ENCODE results near the gene ARID3A.

ARID3A gene

GRCh38 chr19:990746-991145 is 64.9 kb downstream of the ARID3A start:
- no peak for DNase-seq

GRCh38 chr19:991174-991931 is 65.5 kb downstream of the ARID3A start:
- DNase-seq = peak; percentile 87

DNA sequence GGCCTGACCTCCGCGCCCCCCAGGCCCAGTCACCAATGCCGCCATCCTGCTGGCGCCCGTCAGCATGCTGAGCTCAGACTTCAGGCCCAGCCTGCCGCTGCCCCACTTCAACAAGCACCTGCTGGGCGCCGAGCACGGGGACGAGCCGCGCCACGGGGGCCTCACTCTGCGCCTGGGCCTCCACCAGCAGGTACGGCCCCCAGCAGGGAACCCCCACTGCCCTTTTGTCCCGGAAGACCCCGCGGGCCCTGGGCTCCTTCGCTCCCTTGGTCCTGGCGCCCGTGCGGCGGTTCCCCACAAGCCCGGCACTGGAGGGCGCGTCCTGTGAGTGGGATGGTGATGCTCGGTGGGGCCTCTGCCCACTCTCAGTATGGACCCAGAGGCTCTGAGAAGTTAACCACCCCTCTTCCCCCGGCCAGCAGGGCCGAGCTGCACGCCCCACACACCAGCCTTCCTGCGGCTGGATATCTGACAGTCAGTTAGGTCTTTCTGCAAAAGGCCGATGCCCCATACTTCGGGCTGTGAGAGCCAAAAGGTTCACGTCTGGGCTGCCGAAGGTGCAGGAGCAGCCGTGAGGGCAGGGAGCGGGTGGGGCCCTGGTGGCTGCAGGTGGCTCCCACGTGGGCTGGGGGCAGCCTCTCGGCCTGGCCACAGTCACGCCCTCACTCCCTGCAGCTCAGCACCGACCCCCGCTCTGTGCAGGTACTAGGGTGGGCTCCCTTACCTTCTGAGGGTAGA is 66.3 kb downstream of the ARID3A start:
- no peak for DNase-seq

- no peak for DNase-seq
Observed at GRCh38 chr19:992670-993055, 66.8 kb downstream of the ARID3A start.

DNA sequence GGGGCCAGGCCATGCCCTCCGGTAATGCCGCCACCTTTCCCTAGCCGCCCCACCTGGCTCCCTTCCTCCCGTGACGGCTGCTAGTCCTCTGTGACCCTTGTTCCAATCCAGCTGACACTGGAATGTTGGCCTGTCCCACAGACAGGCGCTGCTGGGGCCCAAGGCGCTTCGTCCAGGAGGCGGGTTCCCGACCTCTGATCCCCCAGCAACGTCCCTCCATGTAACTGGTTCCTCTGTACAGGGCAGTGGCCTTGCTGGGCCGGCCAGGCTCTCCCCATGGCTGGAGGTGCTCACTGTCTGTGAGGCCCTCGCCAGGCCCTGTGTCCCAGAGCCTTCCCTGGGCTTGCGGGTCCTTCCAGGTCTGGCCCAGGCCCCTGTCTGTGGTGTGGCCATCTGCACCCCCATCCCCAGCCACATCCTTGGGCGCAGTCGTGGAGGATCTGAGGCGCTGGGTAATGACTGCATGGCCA is 67.6 kb downstream of the ARID3A start:
- no peak for DNase-seq

DNA sequence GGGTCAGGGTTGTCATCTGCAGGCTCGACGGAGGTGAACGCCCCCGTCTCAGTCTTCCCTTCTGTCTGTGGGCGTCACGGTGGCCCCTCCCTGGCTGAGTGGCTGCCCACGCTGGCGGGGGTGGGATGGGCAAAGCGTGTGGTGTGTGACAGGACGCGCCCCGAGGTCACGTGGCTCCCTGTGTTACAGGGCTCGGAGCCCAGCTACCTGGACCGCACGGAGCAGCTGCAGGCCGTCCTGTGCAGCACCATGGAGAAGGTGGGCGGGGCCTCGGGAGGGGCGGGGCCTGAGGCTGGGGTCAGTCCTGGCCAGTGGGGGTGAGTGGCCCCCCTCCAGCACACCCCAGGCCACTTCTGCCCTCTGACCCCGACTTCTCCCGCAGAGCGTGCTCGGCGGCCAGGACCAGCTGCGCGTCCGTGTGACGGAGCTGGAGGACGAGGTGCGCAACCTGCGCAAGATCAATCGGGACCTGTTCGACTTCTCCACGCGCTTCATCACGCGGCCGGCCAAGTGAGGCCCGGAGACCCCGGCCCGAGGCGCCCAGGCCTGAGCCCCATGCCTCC is 68.1 kb downstream of the ARID3A start:
- no peak for DNase-seq

DNA sequence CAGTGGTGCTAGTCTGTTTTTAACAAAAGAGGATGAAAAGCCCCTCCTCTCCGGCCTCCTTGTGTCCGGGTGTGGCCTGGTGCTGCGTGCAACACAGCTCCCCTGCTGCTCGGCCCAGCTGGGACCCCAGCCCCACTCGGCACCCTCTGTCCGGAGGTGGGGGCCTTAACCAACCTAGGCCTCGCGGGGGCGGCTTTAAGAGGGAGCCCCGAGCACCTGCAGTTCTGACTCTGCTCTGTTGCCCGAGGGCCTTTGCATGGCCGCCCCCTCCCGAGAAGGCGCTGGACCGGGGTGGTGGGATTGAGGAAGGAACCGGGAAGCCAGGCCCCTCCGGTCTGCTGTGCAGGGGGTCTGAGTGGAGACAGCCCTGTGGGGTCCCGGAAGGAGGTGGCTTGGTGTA is 68.7 kb downstream of the ARID3A start:
- no peak for DNase-seq

DNA sequence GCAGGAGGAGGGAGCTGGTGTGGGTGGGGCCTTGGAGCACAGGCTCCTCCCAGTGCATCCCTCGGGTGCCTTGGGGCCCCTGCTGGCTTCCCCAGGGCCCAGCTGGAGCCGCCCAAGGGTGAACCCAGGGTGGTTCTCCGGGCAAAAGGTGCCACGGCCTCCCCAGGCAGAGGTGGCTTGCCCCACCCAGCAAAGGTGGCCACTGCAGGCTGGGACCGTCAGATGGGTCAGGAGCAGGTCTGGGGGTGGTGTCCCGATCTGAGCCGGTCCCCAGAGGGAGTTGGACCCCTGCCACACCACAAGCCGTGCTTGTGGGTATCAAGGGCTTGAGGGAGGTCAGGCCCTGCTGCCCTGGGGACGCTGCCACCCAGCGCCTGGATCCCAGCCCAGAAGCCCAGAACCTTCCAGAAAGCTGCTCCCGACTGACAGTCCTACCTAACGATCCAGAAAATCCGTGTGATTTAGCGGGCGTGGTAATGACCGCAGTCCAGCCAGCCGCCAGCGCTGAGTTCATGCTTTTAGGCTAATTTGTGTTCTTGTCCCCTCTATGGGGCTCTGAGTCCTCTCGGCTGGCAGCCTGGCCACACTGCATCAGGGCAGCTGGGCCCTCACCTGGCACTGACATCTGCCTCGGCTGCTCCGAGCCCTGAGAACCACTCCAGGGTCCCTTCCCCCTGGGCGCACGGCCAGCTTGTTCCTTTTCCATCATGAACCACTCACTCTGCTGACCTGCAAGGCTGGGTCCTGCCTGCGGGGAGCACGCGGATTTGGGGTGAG is 69.4 kb downstream of the ARID3A start:
- no peak for DNase-seq

GRCh38 chr19:996051-996838 is 70.4 kb downstream of the ARID3A start:
- peak; percentile 76 for DNase-seq

- no peak for DNase-seq
Observed at GRCh38 chr19:998064-998463, 72.2 kb downstream of the ARID3A start.

DNA sequence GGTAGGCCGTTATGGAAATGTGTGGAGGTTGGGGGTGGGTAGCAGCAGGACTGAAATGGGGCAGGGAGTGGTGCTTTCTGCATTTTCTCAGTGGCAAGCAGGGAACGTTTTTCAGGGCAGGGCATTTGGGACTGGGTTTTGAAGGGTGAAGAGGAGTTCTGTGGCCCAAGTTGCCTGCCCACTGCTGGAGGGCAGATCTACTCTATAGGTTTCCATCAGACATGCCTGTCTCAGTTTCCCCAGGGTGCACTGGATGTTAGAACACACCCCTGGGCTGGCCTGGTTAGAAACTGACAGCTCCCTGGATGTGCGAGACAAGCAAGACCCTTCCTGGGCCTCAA is 73.5 kb downstream of the ARID3A start:
- no peak for DNase-seq

- DNase-seq = peak; percentile 81
Observed at GRCh38 chr19:1000095-1000494, 74.3 kb downstream of the ARID3A start, which contains the start of gene GRIN3B. TSS of gene GRIN3B (plus strand) at chr19:1000419. CDS start at chr19:1000438, 19 bp downstream.

DNA sequence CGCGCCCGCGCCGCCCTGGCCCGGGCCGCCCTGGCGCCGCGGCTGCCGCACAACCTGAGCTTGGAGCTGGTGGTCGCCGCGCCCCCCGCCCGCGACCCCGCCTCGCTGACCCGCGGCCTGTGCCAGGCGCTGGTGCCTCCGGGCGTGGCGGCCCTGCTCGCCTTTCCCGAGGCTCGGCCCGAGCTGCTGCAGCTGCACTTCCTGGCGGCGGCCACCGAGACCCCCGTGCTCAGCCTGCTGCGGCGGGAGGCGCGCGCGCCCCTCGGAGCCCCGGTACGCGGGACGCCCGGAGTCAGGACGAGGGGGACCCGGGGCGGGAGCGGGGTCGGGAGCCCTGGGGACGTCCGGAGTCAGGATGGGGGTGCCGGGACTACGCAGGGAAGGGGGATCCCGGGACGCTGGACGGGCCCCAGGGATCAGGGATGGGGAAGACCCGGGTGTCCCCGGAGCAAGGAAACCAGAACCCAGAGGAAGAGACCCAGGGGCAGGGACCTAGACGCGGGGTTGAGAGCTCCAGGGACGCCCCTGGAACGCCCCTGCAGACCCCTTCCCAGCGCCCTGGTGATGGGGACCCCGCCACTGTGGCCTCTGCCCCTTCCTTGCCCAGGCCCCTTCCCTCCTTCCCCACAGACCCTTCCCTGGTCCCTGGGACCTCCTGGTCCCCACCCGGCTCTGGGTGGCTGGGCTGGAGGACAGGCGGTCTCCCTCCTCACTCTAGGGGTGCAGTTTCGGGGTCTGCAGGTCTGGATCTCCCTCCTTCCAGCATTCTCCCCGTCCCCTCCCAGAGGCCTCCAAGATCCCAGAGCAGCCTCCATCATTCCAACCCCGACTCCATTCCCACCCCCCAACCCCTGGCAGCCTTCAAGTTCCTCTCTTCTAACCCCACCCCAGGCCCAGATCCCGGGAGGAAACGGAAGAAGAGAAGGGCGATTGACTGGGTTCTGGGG is 75.0 kb downstream of the ARID3A start:
- no peak for DNase-seq

- DNase-seq = peak; percentile 89
Observed at GRCh38 chr19:1001538-1002166, 75.8 kb downstream of the ARID3A start.

- no peak for DNase-seq
Observed at GRCh38 chr19:1002600-1002999, 76.8 kb downstream of the ARID3A start.

- no peak for DNase-seq
Observed at GRCh38 chr19:1003283-1003682, 77.4 kb downstream of the ARID3A start.

- no peak for DNase-seq
Observed at GRCh38 chr19:1004204-1004802, 78.5 kb downstream of the ARID3A start.

GRCh38 chr19:1004803-1005664 is 79.2 kb downstream of the ARID3A start:
- no peak for DNase-seq

DNA sequence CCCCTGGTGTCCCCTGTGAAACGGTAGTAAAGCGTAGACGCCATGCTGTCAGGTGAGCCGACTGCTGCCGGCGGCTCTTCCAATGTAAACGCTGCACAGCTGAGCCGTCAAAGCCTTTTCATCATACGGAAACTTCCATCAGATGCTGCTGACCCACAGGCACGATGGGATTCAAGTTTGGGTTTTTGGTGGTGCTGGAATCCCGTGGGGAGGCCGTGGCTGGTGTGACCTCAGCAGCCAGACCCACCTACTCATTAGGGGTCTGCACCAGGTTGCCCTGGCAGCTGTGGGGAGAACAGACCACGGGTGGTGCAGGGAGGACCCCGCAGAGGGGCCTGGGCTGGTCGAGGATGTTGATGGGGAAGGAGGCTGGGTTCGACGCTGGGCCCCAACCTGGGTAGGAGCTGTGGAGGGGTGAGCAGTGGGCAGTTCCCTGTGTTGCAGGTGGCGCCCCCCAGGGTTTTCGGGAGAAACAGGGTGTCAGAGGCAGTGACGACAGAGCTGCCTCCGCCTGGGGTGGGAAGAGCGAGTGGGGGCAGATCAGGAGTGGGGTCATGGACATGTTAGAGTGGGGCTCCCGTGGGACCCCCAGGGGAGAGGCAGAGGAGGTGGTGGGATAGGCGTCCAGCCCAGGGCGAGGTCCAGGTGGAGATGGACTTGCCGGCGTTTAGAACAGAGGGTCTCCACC is 81.0 kb downstream of the ARID3A start:
- no peak for DNase-seq

All from stimulated activated CD8-positive, alpha-beta memory T cell treated with anti-CD3 and anti-CD28 coated beads, Interleukin-4, amount 100 ng/mL, for 48 hours (primary cell).